Neural progenitor cell (in vitro differentiated cells): ENCODE results near the gene SLC19A3.

Experiments
- CTCF ChIP-seq: fragments of 200-600 bp; sonication (generic); IDR thresholded peaks from 2 replicates; pipeline ENCODE4 v1.5.1; 2017; ENCODE audit warnings: antibody characterized with exemption, mild to moderate bottlenecking
- EZH2 ChIP-seq: fragments of 200-600 bp; sonication (generic); IDR thresholded peaks from 2 replicates; pipeline ENCODE4 v1.6.1; 2017; ENCODE audit warnings: antibody characterized with exemption, mild to moderate bottlenecking, moderate library complexity
- EZH2phosphoT487 ChIP-seq: fragments of 200-600 bp; sonication (generic); IDR thresholded peaks from 2 replicates; pipeline ENCODE4 v1.6.1; 2017; ENCODE audit warnings: antibody characterized with exemption

GRCh38 chr2:227706859-227707258 lies 11.0 kb downstream of the SLC19A3 start:
- TF ChIP-seq CTCF (no peak), EZH2phosphoT487 (no peak), EZH2 (no peak)
